GM19468 (cell line): ENCODE data around the gene TULP3.

Source experiments
- ATAC-seq: cut with Tn5 transposase; IDR thresholded peaks from one replicate; pipeline ENCODE4 v1.9.1; 2021; ENCODE audit warnings: mild to moderate bottlenecking, moderate library complexity, moderate number of reproducible peaks; ENCODE audit not compliant: unreplicated experiment; ENCODE audit errors: extremely low read depth

Gene TULP3

DNA sequence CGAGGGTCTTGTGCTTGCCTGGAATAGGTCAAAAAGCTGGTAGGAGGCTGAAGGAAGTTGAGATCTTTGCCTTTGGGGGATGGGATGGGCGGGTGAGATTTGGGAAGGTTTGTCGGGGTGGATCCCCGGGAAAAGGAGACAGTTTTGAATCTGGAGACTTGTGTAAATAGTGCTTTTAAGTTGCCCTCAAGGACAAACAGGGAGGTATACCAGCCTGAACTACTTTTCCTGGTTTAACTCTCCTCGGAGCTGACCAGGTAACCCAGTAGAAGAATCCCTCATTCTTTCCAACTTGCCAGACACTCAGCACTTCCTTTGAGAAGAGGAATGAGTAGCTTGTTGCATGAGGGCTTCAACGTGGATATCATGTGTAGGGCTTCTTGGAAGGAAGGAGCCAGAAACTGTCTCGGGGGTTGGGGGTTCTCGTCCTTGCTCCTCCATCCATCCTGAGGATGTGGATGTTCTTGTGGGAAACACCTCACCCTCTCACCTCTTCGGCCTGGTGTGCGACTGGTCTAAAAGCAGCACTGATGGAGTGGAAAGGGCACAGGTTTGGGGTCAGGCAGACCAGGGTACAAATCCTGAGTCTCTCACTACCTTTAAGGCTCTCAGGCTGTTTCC lies 70.4 kb downstream of the TULP3 start:
- ATAC-seq = no peak

DNA sequence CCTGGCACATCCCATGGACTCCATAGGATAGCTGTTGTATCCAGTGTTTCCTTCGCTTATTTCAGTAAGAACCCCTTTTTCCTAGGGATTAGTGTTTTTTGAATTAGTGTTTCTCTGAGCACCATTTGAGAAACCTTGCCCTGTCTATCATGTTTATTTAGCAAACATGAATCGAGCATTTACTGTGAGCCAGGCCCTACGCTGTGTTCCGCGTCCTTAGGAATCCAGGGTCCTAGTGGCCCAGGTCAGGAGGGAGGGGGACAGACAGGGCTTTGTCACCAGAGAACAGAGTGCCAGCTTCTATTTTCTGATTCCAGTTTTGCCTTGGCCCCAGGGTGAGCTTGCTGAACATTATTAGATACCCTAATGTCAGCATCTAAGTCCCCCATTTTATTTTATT lies 71.0 kb downstream of the TULP3 start:
- ATAC-seq = no peak

DNA sequence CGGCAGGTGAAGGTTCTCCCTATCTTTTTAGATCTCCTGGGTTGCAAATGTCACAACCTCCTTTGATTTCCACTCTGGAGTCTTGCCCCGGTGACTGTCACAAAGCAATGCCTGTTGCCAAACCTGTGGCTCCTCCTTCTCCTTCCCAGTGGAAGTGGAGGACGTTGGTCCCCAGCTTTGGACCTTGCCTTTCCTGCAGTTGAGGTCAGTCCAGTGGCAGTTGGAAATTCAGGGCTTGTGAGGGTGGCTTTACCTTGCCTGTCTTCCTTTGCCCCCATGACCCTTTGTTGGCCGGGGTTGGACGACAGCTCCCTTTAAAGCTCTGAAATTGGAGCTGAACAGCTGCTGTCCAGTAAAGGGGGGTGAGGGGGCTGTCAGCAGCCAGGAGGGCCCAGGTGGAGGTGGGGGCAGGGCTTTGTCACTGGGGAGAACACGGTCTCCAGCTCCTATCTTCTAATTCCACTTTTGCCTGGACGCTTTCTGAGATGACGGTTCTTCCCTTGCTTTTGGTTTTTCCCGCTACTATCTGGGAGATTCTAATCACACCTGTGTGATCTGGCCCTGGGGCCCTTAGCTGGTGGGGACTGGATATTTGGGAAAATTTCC lies 72.6 kb downstream of the TULP3 start:
- ATAC-seq = no peak

DNA sequence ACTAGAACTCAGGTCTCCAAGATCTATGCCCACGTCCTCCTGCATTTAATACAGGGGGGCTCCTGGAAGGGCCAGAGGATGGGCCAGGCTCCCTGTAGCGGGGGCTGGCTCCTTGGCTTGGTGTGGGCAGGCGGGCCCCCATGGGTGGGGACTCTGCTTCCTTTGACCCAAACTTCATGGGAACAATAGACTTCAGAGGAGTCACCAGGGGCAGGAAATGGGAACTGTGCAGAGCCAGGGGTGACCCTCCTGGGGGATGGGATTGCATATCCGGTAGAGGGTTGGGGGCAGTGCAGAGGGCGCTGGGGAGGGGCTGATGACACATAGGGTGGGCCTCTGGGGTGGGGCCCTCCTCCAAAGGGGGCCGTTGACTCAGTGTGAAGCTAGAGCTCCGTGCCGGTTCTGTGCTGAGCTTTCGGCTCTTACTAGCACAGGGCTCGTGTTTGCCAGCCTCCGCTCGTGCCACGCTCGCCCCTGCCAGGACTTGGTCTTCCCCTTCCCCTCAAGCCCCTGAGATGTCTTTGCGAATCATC lies 73.1 kb downstream of the TULP3 start:
- ATAC-seq = no peak

DNA sequence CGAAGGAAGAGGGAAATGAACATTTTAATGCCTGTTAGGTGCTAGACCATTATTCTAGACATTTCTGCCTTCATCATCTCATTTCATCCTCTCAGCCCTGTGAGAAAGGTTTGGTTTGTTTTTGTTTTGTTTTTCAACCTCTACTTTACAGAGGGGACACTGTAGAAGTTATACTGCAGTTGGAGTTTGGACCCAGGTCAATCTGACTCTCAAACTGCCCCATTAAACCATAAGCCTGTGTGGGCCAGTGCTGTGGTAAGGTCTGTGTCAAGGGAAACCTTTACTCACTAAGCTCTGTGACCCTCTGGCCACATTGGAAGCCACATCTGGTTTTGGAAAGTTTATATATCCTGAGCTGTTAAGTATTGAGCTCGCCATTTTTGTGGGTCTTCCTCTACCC lies 77.0 kb downstream of the TULP3 start:
- ATAC-seq = no peak

DNA sequence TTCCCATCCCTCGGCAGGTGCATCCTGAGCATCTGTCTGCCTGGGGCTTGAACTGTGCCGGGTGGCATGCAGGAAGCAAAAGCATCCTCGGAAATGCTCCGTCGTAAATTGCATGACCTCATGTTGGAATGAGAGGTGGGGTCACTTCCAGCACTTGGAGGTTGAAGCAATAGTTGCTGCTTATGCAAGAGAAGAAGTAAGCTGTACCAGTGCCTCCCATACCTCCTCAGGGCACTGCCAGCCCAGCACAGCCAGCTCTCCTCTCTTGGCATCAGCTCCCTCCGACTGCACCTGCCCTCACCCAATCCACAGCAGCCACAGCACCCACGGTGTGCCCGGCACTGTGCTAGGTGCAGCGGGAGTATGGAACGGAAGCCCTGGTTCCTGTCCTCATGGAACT lies 80.1 kb downstream of the TULP3 start:
- no peak for ATAC-seq

DNA sequence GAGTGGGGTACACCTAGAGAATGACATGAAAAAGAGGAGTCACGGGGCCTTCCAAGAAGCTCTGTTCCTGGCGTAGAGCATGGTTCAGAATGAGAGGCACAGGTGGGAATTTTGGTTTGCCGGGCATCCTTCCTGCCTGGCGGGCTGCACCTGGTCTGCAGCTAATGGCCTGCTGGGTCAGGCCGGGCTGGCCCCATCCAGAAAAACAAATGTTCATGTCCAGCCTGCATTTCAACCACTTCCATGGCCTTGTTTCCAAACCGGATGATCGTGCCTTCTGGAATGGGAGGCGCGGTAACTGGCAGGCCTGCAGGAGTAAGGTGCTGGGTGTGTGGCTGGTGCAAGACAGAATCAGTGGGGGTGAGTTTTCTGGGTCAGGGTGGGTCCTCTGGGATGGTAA lies 82.9 kb downstream of the TULP3 start:
- ATAC-seq = no peak

DNA sequence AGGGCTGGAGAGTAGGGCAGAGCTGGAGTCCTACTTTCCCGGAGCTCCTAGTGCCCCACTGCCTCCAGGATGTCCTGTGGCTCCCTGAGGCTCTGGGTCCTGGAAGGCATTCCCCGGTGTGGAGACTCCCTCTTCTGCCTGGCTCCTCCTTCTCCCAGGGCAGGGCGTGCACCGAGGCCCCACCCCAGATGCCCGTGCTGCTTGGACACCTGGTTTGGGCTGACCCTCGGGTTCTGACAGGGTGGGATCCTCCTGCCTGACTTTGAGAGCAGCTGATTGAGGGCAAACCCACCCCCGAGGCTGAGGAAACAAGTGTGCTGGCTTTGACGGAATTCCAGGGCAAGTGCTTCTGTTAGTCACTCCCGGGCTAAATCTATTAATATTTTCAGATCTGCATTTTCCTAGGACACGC lies 83.9 kb downstream of the TULP3 start:
- ATAC-seq = no peak

DNA sequence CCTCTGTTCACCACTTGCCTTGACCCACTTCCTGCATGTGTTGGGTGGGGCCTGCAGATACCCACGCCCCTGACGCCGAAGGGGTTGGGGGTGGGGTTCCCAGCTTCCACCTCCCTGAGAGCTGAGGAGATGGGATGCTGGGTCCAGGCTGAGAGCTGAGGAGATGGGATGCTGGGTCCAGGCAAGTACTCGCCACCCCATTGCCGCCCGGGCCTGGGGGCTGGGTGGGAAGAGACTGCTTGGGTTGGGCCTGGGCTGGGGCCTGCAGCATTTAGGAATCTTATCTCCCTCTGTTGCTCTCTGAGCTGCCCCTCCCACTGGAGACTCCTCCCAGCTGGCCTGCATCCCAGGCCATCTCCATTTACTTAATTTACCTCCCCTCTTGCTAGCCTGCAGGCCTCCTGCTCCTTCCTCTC lies 85.9 kb downstream of the TULP3 start:
- ATAC-seq = no peak

DNA sequence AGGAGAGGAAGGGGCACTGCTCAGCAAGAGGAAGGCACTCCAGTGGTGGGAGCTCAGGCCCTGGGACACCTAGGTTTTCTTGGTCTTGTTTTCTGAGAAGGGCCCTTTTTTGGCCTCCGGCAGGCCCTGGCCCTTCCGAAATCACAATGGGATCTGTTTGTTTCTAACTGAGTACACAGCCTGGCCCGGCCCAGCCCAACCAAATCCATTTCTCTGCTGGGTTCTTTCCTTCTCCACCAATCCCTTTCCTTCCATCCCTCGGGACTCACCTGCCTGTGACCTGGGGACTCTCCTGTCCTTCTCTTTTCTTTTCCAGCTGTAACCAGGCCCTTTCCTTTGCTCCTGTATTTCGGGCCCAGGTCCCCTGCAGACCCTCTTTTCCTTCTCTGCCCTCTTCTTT lies 87.1 kb downstream of the TULP3 start:
- ATAC-seq = no peak

DNA sequence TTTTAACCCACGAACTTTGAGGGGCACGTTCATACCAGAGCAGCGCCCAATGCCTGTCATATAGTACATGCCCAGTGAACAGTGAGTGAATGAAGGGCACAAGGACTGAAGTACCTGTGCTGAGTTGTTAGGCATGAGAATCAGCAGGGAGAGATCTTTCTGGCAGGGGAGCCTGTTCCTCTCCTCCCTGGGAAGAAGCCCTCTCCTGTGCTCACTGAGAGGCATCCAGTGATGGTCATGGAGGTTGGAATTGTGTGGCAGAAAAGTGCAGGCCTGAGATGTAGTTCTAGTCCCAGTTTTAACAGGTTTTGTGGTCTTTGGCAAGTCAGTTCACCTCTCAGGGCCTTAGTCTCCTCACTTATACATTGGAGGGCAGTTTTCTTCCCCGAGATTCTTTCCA lies 89.1 kb downstream of the TULP3 start:
- ATAC-seq = no peak

DNA sequence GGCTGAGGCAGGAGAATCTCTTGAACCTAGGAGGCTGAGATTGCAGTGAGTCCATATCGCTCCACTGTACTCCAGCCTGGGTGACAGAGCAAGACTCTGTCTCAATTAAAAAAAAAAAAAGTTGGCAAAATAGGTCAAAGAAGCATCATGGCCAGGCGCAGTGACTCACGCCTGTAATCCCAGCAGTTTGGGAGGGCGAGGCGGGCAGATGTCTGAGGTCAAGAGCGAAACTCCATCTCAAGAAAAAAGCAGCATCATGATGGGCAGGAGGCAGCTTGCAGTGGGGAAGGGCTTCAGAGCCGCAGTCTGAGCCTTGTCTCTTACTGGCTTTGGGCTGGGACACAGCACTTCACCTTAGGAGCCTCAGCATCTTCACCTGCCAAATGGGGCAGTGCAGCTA lies 89.9 kb downstream of the TULP3 start:
- ATAC-seq = no peak

DNA sequence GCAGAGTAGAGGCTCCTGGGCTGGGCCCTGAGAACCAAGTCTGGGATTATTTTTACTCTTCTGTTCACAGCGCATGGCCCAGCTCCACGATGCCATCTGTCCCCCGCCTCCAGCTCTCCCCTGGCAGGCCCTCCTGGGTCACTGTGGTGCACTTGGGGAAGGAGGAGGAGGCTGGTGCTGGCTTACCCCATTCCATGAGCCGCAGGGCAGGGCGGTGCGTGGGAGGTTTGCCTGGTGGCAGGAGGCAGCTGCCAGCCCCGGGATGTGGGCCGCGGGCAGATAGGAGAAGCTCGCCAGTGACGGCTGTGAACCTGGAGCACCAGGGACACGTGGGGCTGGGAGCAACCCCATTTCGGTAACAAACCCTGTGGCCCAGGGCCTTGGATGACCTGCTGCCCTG lies 91.7 kb downstream of the TULP3 start:
- ATAC-seq = no peak

DNA sequence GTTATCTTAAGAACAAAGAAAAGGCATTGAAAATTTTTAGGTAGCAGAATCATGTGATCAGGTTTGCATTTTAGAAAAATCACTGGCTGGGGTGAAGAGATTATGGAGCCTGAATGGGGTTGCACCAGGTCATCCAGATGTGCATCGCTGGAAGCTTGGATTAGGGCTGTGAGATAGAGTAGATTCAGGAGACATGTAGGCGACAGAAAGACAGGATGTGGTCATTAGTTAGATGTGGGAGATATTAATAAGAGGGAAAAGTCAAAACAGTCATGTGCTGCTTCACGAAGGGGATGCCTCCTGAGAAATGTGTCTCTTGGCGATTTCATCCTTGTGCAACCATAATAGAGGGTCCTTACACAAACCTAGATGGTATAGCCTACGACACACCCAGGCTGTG lies 93.6 kb downstream of the TULP3 start:
- no peak for ATAC-seq

DNA sequence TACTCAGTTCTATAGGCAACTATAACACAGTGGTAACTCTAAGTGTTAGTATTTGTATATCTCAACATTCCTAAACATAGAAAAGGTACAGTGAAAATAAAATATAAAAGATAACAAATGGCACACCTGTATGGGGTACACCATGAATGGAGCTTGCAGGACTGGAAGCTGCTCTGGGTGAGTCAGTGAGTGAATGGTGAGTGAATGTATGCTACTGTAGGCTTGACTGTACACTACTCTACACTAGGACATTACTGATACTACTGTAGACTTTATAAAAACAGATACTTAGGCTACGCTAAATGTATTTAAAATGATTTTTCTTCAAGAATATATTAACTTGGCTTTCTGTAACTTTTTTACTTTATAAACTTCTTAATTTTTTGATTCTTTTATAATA lies 94.0 kb downstream of the TULP3 start:
- ATAC-seq = no peak

DNA sequence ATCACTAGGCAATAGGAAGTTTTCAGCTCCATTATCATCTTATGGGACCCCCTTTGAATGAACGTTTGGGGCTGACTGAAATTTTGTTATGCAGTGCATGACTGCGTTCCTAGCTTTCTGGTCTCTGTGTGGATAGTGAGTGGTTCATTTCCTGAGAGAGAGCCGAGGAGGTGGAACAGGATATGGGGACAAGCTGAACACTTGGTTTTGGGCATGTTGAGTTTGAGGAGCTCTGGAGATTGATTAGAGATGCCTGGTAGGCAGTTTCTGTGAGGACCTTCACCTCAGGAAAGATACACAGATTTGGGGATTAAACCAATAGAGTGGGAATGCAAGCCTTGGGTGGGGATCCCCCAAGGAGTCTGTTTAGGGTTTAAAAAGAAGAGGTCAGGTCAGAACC lies 96.2 kb downstream of the TULP3 start:
- ATAC-seq = no peak

DNA sequence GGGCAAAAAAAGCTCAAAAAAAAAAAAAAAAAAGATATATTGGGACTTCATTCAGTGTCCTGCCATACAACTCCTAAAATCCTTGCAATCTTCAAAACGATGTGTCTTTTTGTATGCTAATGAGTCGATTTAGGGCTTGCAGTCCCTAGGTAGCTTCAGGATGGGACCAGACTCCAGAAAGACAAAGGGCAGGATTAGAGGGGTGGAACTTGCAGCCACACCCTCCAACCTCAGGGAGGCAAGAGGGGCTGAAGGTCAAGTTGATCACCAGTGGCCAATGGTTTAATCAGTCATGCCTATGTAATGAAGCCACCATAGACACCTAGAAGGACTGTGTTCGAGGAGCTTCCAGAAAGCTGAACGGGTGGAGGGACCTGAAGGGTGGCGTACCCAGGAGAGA lies 97.8 kb downstream of the TULP3 start:
- ATAC-seq = no peak
